ENCODE results near the gene SCN2B. TPM values are rescaled to one million over a fixed set of nuclear protein-coding genes. Genes with fewer than 3 reads are reported as not detected.
A peak's percentile ranks its signal among the peaks of the same experiment; 100 is the strongest.

Gene SCN2B
- total RNA-seq, 1 donor from 2014 or later: not detected

DNA sequence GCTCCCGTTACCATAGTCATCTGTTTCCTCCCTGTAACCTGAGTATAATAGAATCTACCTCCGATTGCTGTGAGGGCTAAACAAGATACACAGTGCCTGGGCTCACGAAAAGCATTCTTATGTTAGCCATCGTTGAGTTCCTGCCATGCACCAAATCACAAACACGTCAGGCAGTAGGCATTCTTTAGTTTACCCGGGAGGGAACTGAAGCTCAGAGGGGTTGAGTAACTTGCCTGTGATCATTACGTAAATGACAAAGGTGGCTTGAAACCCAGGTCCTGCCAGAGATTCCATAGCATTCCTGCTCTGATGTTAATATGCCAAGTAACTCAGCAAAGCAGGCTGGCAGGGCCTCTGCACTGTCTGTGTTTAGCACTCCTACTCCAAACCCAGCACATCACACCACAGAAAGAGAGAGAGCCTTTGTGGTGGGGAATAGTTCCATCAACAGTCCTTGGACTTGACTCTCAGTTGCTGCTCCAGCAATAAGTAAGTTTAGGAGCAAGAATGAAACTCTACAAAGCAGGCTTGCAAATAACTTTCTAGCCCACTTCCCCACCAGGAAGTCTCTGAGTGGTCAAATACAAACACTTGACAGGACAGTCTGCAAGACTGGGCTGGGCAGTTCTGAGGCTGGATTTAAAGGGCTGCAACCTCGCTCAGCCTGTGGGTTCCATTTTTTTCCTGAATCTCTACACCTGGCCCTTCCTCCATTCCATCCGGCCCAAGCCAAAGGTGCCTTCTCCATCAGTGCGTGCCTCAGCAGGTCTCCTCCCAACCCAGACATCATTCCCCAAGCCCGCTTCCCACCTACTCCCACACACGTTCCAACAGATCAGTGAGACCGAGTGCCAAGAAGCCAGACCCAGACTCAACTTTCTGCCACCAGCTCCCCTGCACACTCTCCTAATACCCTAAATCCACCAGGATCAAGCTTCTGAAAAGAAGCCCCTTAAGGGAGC is 1.1 kb downstream of the SCN2B start:
- no peak for DNase-seq (ENCODE audit: low read depth, low spot score)

GRCh38 chr11:118174006-118174567 is 2.4 kb downstream of the SCN2B start:
- no peak for DNase-seq (ENCODE audit: low read depth, low spot score)

DNA sequence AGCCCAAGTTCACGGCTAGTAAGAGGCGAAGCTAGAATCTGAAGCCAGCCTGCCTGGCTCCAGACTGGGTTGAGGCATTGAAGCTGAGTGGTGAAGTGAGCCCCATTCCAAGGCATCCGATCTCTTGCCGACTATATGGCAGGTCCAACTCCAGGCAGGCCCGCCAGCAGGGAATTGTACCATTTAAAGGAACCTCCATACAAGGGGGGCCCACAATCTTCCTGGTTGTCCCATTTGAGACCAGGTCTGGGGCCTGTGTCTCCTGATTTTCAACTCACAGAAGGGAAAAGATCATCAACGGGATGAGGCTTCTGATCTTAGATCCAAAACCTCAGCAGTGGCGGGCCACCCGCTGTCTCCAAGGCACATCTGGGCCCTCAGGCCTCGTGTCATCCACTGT is 4.1 kb downstream of the SCN2B start:
- DNase-seq (ENCODE audit: low read depth, low spot score): no peak

- DNase-seq (ENCODE audit: low read depth, low spot score): peak; percentile 17
Observed at GRCh38 chr11:118171269-118172062, 5.0 kb downstream of the SCN2B start.

GRCh38 chr11:118170882-118171268 is 5.6 kb downstream of the SCN2B start:
- no peak for DNase-seq (ENCODE audit: low read depth, low spot score)

DNA sequence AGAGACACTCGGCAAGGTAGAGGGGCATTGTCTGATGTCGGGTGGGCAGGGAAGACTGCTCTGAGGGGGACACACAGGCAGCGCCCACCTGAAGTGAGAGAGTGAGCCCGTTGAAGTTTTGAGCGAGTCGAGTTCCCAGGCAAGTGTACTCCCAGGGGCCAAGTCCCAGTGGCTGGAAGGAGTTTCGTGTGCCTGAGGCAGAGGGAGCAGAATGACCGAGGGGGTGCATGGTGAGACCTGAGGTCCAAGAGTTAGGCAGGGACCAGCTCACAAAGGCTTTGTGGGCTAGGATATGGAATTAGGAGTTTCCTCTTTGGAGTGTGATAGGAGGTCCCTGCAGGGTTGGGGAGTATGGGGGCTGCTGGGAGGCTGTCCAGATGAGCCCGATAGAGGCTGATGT is 6.2 kb downstream of the SCN2B start:
- no peak for DNase-seq (ENCODE audit: low read depth, low spot score)

DNA sequence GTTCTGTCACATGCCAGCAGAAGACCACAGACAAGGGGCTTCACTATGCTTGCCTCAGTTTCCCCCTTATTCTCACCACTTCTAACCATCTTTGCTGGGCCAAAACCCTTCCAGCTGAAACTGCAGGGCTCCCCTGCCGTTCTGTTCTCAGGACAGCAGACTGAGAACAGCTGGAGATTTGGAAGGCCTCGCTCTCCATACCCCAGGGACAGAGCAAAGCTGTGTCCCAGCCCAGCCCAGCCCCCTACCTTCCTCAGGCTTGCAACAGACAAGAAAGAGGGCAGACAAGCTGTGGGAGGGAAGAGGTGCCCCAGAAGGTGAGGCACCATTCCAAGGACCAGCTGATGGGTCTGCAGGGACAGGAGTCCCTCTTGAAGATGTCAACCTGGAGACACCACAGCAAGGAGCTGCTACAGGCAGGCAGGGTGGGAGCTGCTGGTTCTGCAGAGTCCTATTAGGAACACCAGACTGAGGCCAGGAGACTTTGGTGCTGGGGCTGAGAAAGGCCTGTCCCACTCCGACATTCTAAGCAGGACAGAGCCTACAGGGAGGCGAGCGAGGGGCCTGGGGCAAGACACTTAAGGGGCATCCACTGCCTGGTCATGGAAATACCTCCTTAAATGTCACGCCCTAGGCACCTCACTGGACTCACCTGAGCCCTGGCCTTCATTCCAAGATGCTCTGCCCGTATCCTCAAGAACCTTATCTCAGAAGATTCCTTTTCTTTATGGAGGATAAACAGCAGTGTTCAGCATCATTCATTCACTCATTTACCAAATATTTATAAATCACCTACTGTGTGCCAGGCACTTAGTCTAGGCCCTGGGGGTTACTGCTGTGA is 6.9 kb downstream of the SCN2B start:
- no peak for DNase-seq (ENCODE audit: low read depth, low spot score)

DNA sequence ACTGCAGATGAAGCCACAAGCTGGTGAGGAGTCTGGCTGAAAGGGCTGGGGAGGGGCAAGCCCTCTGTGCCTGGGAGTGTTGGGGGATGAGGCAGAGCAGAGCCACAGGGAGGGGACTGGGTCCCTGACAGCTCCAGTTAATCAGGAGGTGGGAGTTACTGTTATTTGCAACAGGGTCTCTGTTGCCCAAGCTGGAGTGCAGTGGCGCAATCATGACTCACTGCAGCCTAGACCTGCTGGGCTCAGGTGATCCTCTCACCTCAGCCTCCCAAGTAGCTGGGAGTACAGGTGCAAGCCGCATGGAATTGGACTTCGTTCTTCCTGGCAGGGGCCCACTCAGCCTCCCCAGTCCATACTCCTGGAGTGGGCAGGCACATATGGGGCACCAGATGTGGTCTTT is 7.7 kb downstream of the SCN2B start:
- no peak for DNase-seq (ENCODE audit: low read depth, low spot score)

DNA sequence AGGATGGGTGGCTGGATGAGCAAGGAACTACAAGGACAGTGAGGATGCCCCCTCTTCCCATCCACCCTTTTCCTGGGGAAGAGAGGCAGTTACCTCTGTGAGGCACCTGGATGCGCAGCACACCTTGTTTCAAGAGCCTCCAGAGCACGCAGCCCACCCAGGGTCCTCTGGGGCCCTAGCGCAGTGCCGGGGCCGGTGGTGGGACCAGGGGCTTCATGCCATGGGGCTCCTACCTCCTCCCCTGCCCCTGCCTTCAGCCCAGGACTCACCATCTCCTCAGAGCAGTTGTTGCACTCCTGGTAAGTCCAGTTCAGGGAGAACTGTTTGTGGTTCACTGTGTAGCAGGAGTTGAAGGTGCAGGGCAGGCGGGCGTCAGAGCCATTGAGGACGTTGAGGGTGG is 8.1 kb downstream of the SCN2B start:
- DNase-seq (ENCODE audit: low read depth, low spot score): no peak

- DNase-seq (ENCODE audit: low read depth, low spot score): no peak
Observed at GRCh38 chr11:118167906-118168305, 8.5 kb downstream of the SCN2B start.

- DNase-seq (ENCODE audit: low read depth, low spot score): no peak
Observed at GRCh38 chr11:118167253-118167652, 9.2 kb downstream of the SCN2B start.

- DNase-seq (ENCODE audit: low read depth, low spot score): no peak
Observed at GRCh38 chr11:118166641-118167040, 9.8 kb downstream of the SCN2B start.

DNA sequence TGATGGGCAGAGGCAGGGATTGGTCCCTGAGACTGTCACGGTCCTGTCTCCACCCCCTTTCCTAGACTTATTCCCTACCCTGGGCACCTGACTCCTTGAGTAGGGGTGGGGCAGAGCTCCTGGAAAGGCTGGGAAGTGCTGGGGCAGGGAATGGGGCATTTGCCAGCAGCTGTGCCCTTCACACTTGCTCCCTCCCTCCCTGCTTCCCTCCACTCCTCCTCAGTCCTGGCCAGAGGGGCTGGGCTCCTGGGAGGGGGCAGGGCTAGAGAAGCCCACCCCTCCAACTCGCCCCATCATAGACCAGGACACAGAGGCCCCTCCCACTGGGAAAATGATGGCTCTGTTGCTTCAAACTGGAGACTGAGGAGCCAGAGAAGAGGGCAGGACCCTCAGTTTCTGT is 11.6 kb downstream of the SCN2B start:
- DNase-seq (ENCODE audit: low read depth, low spot score): no peak

- DNase-seq (ENCODE audit: low read depth, low spot score): no peak
Observed at GRCh38 chr11:118163494-118163893, 12.9 kb downstream of the SCN2B start.

DNA sequence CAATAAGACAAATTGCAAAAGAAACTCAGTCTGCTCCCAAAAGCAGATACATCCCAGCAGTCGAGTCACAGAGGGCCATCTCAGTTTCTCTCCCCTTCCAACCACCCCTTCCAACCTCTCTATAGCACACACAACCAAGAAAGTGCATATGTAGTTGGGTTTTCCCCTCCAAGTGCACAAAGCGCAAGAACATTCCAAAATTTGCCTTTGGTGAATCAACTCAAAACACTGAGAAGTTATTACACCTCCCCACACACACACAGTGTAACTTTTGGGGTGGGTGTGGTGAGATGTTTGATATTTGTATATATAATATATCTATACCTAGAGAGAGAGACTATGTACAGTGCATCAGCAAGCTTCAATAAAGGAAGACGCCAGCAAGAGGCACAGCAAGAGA is 13.6 kb downstream of the SCN2B start:
- no peak for DNase-seq (ENCODE audit: low read depth, low spot score)

GRCh38 chr11:118161786-118162185 is 14.7 kb downstream of the SCN2B start:
- DNase-seq (ENCODE audit: low read depth, low spot score): no peak

GRCh38 chr11:118157186-118157895 is 19.1 kb downstream of the SCN2B start:
- no peak for DNase-seq (ENCODE audit: low read depth, low spot score)

DNA sequence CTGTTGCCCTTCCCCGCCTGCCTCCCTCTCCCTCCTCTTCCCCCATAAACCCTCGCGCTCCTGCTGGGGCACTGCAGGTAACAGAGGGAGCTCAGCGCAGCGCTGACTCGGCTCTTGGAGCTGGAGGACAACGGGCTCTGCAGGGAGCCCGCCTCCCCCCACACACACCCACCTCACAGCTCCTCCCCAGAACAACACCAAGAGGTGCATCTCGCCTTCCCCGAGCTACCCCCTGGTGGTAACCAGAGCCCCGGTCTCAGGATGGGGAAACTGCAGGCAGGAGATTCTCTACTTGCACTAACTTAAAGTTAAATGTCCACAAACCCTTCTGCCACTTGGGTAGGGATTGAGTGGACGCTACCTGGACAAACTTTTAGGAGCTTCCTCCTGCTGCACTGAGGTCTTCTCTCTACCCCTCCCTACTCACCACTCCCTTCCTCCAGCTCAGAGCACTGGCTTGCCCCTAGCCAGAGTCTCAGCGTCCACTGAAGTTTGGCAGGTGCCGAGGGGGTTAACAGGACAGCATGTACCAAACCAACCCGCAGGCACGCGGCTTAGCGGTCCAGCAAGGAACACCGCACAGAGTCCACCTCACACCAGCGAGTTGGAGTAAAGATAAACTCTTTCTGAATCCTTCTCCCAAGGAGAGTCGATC is 19.8 kb downstream of the SCN2B start:
- no peak for DNase-seq (ENCODE audit: low read depth, low spot score)

GRCh38 chr11:118155776-118156530 is 20.5 kb downstream of the SCN2B start:
- no peak for DNase-seq (ENCODE audit: low read depth, low spot score)
